ENCODE data around the gene HES7. TPM values are rescaled to one million over a fixed set of nuclear protein-coding genes. Genes with fewer than 3 reads are reported as not detected.
A peak's percentile ranks its signal among the peaks of the same experiment; 100 is the strongest.

Gene HES7
- total RNA-seq, 2 experiments from 2014 or later, result 1.2 TPM

GRCh38 chr17:8121681-8122421, 2.1 kb downstream of the HES7 start:
- H3K9me3 Mint-ChIP-seq (ENCODE audit: low read depth), result no peaks in the 10 kb centered on the region
- peaks cover 72% of the 10 kb centered on the region for H3K4me1 Mint-ChIP-seq
- ATAC-seq (peak; percentile 32), DNase-seq (peak; percentile 79)
- H3K27me3 Mint-ChIP-seq, result peaks cover 47% of the 10 kb centered on the region
- no peaks in the 10 kb centered on the region for H3K36me3 Mint-ChIP-seq
- H3K4me3 Mint-ChIP-seq, result peak overlapping the region; percentile 95
- H3K27ac Mint-ChIP-seq, result no peak overlapping the region
- CTCF ChIA-PET, result interaction anchor here (0.6 to 4.0 kb wide), 15 partner anchors 17 to 178 kb away, joined by 3 to 30 read pairs (median 5); partner anchors contain the start of gene SLC25A35

- Mint-ChIP-seq H3K27ac (no peak overlapping the region), H3K9me3 (ENCODE audit: low read depth) (no peaks in the 10 kb centered on the region), H3K4me1 (peaks cover 69% of the 10 kb centered on the region), H3K27me3 (peaks cover 52% of the 10 kb centered on the region), H3K36me3 (no peaks in the 10 kb centered on the region), H3K4me3 (peak overlapping the region; percentile 95)
- no peak for DNase-seq
- ATAC-seq, result peak; percentile 0
- CTCF ChIA-PET, result interaction anchor here (0.8 to 3.9 kb wide), 8 partner anchors 35 to 173 kb away, joined by 3 to 18 read pairs (median 5); partner anchors contain the start of gene SLC25A35
These were observed 2.6 kb downstream of the HES7 start for GRCh38 chr17:8121407-8121680.

- Mint-ChIP-seq H3K27ac (peak overlapping the region; percentile 88), H3K4me1 (peaks cover 65% of the 10 kb centered on the region), H3K4me3 (peak overlapping the region; percentile 95), H3K27me3 (peaks cover 58% of the 10 kb centered on the region), H3K9me3 (ENCODE audit: low read depth) (no peaks in the 10 kb centered on the region), H3K36me3 (no peaks in the 10 kb centered on the region)
- CTCF ChIA-PET, result interaction anchor here (0.7 to 6.9 kb wide), 18 partner anchors 17 to 261 kb away, joined by 3 to 96 read pairs (median 19); partner anchors contain the start of genes BORCS6 and CTC1
- peak; percentile 86 for DNase-seq
- peak; percentile 17 for ATAC-seq
These were observed 3.1 kb downstream of the HES7 start for GRCh38 chr17:8120520-8121406.

- peak; percentile 94 for DNase-seq
- Mint-ChIP-seq H3K27me3 (peaks cover 61% of the 10 kb centered on the region), H3K9me3 (ENCODE audit: low read depth) (no peaks in the 10 kb centered on the region), H3K4me3 (peak overlapping the region; percentile 95), H3K4me1 (peaks cover 56% of the 10 kb centered on the region), H3K27ac (peak overlapping the region; percentile 88), H3K36me3 (no peaks in the 10 kb centered on the region)
- ATAC-seq, result peak; percentile 44
- CTCF ChIA-PET, result interaction anchor here (0.6 to 6.9 kb wide), 53 partner anchors 7 to 868 kb away, joined by 3 to 96 read pairs (median 5); partner anchors contain the start of genes AURKB, BORCS6, CTC1 and CTDNEP1
These were observed 4.1 kb downstream of the HES7 start for GRCh38 chr17:8119581-8120519.

- Mint-ChIP-seq H3K9me3 (ENCODE audit: low read depth) (no peaks in the 10 kb centered on the region), H3K27me3 (peaks cover 59% of the 10 kb centered on the region), H3K4me1 (peaks cover 48% of the 10 kb centered on the region), H3K27ac (peak overlapping the region; percentile 88), H3K36me3 (no peaks in the 10 kb centered on the region), H3K4me3 (peak overlapping the region; percentile 95)
- CTCF ChIA-PET, result interaction anchor here (0.6 to 6.9 kb wide), 49 partner anchors 8 to 868 kb away, joined by 3 to 96 read pairs (median 5); partner anchors contain the start of genes AURKB, BORCS6, CTC1 and CTDNEP1
- DNase-seq, result peak; percentile 92
- peak; percentile 69 for ATAC-seq
These were observed 4.9 kb downstream of the HES7 start for GRCh38 chr17:8118769-8119580.

- Mint-ChIP-seq H3K27me3 (peaks cover 55% of the 10 kb centered on the region), H3K27ac (peak within 1 kb of the TSS; percentile 88), H3K4me1 (peaks cover 40% of the 10 kb centered on the region), H3K36me3 (no peaks in the 10 kb centered on the region), H3K9me3 (ENCODE audit: low read depth) (no peaks in the 10 kb centered on the region), H3K4me3 (peak within 1 kb of the TSS; percentile 95)
- ATAC-seq, result no peak
- DNase-seq, result peak; percentile 44
- CTCF ChIA-PET, result interaction anchor here (0.9 to 6.9 kb wide), 23 partner anchors 9 to 317 kb away, joined by 3 to 96 read pairs (median 6); partner anchors contain the start of genes BORCS6, NAA38 and NDEL1
These were observed 5.7 kb downstream of the HES7 start, which contains the start of gene ALOXE3 for GRCh38 chr17:8117980-8118768. TSS of gene ALOXE3 (minus strand) at chr17:8118514. CDS start at chr17:8117990, 524 bp downstream.

- DNase-seq (no peak), ATAC-seq (no peak)
- H3K4me3 Mint-ChIP-seq, result peak overlapping the region; percentile 95
- no peaks in the 10 kb centered on the region for H3K36me3 Mint-ChIP-seq
- no peaks in the 10 kb centered on the region for H3K9me3 Mint-ChIP-seq (ENCODE audit: low read depth)
- H3K4me1 Mint-ChIP-seq, result peaks cover 34% of the 10 kb centered on the region
- CTCF ChIA-PET, result interaction anchor here (0.8 to 6.9 kb wide), 15 partner anchors 11 to 260 kb away, joined by 3 to 96 read pairs (median 8); partner anchors contain the start of gene NAA38
- H3K27me3 Mint-ChIP-seq, result peaks cover 54% of the 10 kb centered on the region
- H3K27ac Mint-ChIP-seq, result no peak overlapping the region
These were observed 6.4 kb downstream of the HES7 start for GRCh38 chr17:8117367-8117979.

- Mint-ChIP-seq H3K9me3 (ENCODE audit: low read depth) (no peaks in the 10 kb centered on the region), H3K4me3 (no peak overlapping the region), H3K27ac (no peak overlapping the region), H3K36me3 (no peaks in the 10 kb centered on the region), H3K4me1 (peaks cover 31% of the 10 kb centered on the region), H3K27me3 (peaks cover 58% of the 10 kb centered on the region)
- CTCF ChIA-PET, result interaction anchor here (0.8 to 6.9 kb wide), 8 partner anchors 10 to 192 kb away, joined by 3 to 96 read pairs (median 6); no protein-coding TSS in a partner anchor
- ATAC-seq (no peak), DNase-seq (no peak)
These were observed 7.1 kb downstream of the HES7 start for GRCh38 chr17:8116776-8117175.

GRCh38 chr17:8110907-8111306, 13.0 kb downstream of the HES7 start:
- H3K27me3 Mint-ChIP-seq, result peaks cover 47% of the 10 kb centered on the region
- DNase-seq, result no peak
- ATAC-seq, result no peak
- no peak overlapping the region for H3K27ac Mint-ChIP-seq
- H3K4me3 Mint-ChIP-seq, result no peak overlapping the region
- no peaks in the 10 kb centered on the region for H3K36me3 Mint-ChIP-seq
- H3K4me1 Mint-ChIP-seq, result peaks cover 8% of the 10 kb centered on the region
- CTCF ChIA-PET, result interaction anchor here (0.6 to 7.8 kb wide), 20 partner anchors 8 to 558 kb away, joined by 3 to 107 read pairs (median 7); partner anchors contain the start of genes ALOX12B, ALOXE3, HES7 and SLC25A35
- H3K9me3 Mint-ChIP-seq (ENCODE audit: low read depth), result no peaks in the 10 kb centered on the region

- ATAC-seq (no peak), DNase-seq (no peak)
- Mint-ChIP-seq H3K27me3 (peaks cover 42% of the 10 kb centered on the region), H3K4me3 (no peak overlapping the region), H3K9me3 (ENCODE audit: low read depth) (no peaks in the 10 kb centered on the region), H3K4me1 (peaks cover 8% of the 10 kb centered on the region), H3K36me3 (no peaks in the 10 kb centered on the region), H3K27ac (no peak overlapping the region)
- CTCF ChIA-PET, result interaction anchor here (0.6 to 7.8 kb wide), 22 partner anchors 9 to 557 kb away, joined by 3 to 107 read pairs (median 6); partner anchors contain the start of genes ALOX12B, ALOXE3, HES7 and SLC25A35
These were observed 13.5 kb downstream of the HES7 start for GRCh38 chr17:8110456-8110804.

All from activated CD8-positive, alpha-beta memory T cell treated with anti-CD3 and anti-CD28 coated beads, Interleukin-2, amount 10 ng/mL, durations not matched to agents 7 days and 5 days (primary cell).